Measurements from ENCODE around the gene PFAS.

PFAS gene

DNA sequence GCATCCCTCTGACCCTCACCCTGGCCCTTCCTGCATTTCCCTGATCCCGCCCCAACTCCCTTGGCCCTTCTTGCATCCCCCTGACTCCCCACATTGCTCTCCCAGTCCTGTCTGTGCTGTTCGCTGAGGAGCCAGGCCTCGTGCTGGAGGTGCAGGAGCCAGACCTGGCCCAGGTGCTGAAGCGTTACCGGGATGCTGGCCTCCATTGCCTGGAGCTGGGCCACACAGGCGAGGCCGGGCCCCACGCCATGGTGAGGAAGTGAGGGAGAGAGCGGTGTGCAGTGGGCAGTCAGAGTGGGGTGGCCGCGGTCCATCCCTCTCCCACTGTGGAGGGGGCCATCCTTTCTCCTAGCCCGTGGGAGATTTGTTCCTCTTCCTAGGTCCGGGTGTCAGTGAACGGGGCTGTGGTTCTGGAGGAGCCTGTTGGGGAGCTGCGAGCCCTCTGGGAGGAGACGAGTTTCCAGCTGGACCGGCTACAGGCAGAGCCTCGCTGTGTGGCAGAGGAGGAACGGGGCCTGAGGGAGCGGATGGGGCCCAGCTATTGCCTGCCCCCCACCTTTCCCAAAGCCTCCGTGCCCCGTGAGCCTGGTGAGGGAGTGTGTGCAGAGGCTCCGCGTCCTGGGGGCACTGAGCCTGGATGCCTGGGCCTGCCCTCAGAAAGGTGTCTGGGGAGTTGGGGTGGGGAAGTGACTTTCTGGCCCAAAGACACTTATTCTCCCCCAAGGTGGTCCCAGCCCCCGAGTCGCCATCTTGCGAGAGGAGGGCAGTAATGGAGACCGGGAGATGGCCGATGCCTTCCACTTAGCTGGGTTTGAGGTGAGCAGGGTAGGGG lies 17.8 kb downstream of the PFAS start:
- no peak for DNase-seq (ENCODE audit: low spot score)

DNA sequence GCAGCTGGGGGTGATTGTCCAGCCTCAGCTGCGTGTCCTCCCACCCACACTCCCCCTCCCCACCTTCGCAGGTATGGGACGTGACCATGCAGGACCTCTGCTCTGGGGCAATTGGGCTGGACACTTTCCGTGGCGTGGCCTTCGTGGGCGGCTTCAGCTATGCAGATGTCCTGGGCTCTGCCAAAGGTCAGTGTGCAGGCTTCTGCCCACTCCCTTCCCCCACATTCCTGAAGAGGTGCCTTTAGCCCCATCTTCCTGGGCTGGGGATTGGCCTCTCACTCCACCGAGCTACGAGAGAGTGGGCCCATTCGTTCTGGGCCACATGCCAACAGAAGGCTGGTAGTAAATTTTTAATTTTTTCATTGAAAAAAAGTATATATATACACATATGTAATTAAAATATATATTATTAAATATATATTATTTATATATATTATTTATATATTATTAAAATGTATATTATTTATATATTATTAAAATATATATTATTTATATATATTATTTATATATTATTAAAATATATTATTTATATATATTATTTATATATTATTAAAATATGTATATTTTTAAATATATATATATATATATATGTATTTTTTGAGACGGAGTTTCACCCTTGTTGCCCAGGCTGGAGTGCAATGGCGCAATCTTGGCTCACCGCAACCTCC lies 18.5 kb downstream of the PFAS start:
- DNase-seq (ENCODE audit: low spot score): no peak

DNA sequence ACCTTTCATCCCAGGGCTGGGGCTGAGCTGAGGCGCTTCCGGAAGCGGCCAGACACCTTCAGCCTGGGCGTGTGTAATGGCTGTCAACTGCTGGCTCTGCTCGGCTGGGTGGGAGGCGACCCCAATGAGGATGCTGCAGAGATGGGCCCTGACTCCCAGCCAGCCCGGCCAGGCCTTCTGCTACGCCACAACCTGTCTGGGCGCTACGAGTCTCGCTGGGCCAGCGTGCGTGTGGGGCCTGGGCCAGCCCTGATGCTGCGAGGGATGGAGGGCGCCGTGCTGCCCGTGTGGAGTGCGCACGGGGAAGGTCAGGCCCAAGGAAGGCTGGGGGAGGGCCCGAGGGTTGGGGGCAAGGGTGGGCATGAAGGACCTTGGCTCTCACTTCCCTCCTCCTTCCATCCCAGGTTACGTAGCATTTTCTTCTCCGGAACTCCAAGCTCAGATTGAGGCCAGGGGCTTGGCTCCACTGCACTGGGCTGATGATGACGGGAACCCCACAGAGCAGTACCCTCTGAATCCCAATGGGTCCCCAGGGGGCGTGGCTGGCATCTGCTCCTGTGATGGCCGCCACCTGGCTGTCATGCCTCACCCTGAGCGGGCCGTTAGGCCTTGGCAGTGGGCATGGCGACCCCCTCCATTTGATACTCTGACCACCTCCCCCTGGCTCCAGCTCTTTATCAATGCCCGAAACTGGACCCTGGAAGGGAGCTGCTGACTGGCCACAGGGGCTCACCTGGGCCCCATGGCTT lies 19.6 kb downstream of the PFAS start:
- no peak for DNase-seq (ENCODE audit: low spot score)

DNA sequence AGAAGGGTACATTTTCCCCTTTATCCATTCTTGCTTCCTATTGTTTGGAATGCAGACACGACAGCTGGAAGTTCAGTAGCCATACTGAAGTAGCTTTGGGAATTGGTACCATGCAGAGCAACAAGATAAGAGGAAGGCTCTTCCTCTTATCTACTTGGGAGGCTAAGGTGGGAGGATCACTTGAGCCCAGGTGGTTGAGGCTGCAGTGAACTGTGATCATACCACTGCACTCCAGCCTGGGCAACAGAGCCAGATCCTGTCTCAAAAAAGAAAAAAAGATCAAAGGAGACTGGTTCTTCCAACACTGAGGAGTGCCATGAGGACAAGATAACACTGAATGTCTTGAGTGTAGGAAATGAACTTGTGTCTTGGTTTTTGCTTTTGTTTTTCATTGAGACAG lies 23.3 kb downstream of the PFAS start:
- DNase-seq (ENCODE audit: low spot score): no peak

DNA sequence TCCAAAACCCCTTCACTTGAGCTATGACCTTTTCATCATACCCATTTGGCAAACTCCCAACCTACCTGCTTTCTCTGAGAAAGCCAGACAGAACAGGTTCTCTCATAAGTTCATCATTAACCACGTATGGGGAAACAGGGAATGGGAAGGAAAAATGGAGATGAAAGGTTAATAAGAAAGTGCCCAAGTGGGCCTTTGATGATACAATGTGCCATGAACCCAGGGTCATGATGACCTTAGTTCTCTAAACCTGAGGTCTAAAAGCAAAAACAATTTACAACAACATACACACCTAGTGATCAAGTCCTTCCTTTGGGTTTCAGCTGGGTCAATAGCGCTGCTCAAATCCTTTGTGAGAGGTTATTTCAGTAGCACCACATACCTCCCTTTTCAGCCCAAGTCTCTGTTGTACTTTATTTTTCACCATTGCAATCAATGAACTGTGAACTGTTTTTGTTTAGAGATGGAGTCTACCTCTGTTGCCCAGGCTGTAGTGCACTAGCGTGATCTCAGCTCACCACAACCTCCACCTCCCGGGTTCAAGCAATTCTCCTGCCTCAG lies 24.9 kb downstream of the PFAS start:
- no peak for DNase-seq (ENCODE audit: low spot score)

DNA sequence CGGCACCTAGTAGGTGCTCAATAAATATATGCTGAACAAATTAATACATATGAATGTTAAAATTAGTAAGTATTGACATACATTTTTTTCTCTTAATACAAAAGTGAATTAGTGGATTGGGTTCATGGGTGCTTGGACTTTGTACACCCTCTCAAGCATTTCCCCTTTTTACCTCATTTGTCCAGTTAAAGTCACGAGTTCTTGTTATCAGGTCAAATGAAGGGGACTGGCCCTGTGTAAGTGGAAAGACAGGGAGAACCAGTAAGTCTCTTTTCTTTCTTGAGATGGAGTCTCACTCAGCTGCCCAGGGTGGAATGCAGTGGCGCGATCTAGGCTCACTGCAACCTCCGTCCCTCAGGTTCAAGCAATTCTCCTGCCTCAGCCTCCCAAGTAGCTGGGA lies 25.7 kb downstream of the PFAS start:
- no peak for DNase-seq (ENCODE audit: low spot score)

DNA sequence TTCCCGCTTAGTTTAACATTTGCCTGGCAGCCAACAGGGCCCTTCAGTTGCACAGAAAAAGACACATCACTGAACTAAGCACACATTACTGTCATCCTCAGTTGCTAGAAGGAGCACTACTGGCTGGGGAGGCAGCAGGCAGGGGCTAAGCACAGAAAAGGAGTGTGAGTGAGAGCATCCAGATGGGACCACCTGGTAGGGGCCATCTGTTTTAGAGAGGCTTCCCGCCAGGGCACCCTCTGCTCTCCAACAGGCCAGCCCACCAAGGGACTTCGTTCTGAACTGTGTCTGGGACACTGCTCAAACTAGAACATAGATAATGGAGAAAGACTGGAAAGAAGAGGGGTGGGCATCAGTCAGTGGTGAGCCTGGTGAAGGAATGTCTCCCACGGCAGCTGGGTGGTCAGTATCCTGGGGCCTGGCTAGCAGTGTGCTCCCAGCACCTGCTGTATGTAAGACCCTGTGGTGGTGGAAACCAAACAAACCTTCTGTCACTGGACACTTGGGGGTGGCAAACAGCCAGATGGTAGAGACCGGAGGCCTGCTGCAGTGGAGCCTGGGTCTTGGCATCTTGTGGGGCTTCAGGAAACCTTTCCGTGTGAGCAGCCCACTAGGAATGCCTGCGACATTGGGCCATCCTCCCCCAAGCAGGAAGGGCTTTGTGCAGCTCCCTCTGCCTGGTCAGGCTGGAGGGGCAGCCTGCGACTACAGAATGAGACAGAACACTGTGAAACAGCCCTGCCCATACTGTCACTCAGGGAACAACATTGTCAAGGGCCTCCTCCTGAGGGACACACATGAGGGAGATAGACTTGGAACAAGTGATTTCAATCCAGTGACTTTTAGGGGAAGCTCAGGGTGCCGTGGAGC lies 26.6 kb downstream of the PFAS start:
- no peak for DNase-seq (ENCODE audit: low spot score)

DNA sequence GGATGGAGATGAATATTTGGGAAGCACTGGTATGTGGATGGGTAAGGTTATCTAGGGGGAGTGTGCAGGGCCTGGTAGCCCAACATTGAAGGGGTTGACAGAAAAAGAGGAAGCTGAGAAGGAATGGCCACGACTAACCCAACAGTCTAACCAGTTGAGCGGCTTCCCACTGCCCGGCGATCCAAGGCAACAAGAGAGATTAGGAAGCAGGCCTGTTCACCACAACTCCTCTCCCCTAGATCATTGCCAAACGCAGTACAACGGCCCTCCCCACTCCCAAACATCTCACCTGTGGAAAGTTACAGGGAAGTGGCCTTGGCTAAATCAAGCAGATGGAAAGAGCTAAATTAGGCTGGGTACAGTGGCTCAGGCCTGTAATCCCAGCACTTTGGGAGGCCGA lies 28.2 kb downstream of the PFAS start:
- no peak for DNase-seq (ENCODE audit: low spot score)

DNA sequence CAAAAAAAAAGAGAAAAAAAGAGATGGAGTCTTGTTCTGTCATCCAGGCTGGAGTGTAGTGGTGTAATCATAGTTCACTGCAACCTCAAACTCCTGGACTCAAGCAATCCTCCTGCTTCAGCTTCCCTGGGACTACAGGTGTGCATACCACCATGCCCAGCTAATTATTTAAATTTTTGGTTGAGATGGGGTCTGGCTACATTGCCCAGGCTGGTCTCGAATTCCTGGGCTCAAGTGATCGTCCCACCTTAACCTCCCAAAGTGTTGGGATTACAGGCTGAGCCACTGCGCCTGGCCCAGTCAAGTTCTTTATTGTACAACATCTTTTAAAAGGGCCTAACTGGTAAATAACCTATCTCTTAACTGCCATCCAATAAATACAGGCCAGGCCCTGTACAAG lies 33.3 kb downstream of the PFAS start:
- no peak for DNase-seq (ENCODE audit: low spot score)

DNA sequence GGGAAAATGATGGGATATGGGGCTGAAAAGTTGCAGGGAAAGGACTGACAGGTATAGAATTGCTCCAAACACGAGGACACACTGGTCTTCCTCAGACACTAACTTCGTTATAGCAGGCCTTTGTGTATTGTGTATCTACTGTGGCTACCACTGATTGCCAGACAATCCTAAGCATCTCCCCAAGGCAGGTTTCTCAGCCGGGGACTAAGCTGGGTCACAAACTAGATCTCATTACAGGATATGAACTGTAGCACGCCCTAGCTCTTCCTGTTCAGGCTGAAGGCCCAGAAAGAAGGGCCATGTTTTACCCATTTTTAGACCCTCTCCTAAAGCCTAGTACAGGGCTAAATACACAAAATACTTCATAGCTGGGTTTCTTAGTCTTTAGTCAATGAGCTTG lies 34.3 kb downstream of the PFAS start:
- DNase-seq (ENCODE audit: low spot score): no peak

DNA sequence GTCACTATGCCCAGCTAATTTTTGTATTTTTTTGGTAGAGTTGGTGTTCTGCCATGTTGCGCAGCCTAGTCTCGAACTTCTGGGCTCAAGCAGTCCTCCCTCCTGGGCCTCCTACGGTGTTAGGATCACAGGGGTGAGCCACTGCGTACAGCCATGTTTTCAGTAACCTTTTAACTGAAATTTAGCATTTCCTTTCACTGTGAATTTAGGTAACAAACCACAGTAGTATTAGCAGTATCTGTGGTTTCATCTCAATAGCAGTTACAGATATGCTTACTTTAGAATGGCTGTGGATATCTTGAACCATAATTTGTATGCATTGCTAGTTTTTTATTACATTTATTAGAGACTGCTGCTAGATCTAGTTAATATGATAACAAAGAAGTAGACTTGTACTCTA lies 35.0 kb downstream of the PFAS start:
- no peak for DNase-seq (ENCODE audit: low spot score)

DNA sequence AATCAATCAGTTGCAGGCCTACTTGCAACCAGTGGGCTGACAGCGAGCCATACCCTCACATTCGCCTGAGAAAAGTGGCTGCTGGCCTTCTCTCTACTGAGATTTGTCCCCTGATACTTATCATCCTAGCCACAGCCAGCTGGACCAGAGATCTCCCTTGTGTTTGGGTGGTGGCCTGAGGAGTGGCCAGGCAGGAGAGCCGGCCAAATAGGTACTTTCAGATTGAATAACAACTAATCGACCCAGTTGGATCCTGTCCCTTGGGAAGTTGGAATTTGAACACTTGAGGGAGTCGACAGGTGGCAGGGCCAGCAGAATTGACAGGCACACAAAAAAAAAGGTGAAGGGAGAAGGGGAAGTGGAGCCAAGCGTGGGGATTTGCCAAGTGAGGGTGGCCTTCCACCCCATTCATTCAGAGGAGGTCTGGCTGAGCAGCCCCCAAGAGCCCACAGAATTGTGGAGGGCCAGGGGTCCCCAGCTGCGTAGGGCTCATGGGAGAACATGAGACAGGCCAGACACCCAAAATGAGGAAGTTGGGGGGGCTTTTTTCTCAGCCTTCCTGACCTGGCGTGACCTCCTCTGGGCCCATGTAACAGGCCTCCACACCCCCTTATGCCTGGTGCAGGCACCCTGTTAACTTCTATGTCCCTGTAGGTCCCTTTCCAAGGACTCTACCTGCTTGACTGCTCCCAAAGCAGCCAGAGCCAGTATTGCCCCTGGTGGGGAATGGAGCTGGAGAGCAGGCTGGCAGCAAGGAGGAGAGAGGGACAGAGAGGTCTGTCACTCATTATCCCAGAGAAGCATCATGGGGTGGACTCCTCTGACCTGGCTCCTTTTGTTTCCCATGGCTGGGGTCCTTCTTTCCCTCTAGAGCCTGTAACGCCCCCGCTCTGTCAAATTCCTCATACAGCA lies 36.4 kb downstream of the PFAS start:
- DNase-seq (ENCODE audit: low spot score): no peak

DNA sequence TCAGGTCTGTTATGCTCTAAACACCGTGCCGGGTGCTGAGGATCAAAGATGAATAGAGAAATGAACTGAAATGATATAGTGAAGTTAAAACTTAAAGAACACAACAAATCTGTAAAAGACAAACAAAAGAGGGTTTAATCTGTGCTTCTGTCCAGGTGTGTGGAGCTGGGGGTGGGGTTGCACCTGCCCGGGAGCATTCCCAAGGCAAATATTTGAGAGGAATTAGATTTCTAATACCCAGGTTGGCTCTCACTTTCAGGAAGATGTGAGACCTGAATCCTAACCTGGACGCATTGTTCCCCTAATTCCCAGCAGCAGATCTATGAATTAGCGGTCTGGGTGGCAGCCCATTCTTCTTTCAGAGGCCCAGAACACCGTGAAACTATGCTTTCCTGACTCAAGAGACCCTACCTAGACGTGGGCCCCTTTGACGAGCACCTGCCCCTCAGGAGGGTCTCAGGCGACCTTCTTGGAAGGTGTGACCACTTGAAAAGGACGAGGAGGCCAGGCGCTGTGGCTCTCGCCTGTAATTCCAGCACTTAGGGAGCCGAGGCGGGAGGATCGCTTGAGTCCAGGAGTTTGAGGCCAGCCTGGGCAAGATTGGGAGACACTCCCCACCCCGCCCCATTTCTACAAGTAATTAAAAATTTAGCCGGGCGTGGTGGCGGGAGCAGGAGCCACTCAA lies 38.7 kb downstream of the PFAS start:
- no peak for DNase-seq (ENCODE audit: low spot score)

DNA sequence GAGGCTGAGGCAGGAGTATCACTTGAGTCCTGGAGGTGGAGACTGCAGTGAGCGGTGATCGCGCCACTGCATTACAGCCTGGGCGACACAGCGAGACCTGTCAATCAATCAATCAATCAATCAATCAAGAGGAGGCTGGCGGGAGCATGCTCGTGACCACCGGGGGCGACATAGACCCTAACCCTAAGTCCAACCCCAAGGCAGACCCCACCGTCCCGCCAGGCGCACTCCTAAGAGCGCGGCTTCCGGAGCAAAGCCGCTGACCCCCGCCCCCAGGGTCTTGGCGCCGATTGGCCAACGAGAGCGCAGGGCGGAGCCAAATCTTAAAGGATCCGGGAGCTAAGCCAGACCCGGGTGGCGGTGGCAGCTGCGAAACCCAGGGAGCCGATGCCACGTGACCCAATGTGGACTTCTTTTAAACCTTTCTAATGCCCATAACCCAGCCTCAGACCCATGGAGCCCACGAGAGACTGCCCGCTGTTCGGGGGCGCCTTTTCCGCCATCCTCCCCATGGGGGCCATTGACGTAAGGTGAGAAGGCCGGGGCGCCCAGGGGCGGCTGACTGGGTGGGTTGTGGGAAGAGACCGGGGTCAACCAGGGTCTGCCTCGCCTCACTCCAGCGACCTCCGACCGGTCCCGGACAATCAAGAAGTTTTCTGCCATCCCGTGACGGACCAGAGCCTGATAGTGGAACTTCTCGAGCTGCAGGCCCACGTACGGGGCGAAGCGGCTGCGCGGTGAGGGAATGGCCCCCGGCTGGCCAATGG lies 39.4 kb downstream of the PFAS start, which contains the start of gene RANGRF:
RANGRF (plus strand) TSS at position 335 of the 767 bp plus-strand sequence; CDS start at position 454, 119 bp downstream.
- peak; percentile 63 for DNase-seq (ENCODE audit: low spot score)

DNA sequence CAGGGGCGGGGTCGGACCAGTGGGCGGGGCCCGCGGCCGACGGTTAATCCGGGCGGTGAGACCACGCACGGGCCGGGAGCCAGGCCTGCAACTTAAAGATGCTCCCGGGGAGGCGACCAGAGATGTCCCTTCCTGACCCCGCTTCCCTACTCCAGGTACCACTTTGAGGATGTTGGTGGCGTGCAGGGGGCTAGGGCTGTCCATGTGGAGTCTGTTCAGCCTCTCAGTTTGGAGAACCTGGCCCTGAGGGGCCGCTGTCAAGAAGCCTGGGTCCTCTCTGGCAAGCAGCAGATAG lies 40.0 kb downstream of the PFAS start:
- no peak for DNase-seq (ENCODE audit: low spot score)

DNA sequence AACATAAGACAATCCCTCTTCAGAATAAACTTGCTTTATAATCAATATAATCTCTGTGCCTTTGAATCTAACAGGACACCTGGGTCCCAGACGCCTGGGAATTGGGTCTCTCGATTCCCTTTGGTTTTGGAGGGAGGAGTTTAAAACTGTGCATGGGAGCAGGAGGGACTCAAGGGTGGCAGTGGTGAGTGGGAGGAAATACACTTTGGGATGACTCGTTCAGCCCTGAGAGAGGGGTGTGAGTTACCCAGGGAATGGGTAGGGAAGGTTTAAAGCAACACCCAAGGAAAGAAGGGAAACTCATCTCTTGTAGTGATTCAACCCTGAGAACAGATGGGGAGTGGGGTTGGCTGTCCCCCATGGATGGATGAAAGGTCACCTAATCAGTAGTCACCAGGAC lies 41.0 kb downstream of the PFAS start:
- DNase-seq (ENCODE audit: low spot score): no peak

DNA sequence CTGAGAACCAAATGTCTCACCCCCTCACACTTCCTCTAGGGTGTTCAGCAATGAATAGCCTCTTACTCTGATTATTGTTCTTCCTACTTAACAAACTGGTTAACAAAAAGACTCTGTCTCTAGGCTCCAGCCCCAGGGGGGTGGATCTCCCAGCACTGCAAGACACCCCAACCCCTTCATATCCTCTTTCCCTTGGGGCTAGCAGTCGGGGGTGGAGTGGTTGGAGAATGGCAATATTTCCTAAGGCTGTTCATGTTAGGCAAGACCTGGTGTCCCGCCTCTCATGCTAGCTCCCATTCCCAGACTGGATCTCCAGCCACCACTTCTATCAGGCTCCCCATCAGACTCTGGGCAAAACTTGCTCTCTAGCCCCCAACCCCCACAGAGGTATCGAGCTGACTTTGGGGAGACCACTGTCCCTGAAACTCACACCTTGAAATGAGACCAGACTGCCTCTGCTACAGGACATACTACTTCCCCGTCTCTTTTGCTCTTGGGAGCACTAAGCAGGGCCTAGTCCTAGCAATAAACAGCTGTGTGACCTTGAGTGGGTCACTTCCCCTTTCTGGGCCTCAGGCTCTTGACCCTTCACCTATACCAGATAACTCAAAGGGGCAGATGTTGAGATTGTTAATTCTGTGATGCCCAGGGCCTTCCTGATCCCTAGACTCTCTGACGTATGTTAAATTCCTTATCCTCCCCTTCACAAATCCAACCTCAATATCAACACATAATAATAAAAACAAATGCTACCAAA lies 43.7 kb downstream of the PFAS start:
- no peak for DNase-seq (ENCODE audit: low spot score)

DNA sequence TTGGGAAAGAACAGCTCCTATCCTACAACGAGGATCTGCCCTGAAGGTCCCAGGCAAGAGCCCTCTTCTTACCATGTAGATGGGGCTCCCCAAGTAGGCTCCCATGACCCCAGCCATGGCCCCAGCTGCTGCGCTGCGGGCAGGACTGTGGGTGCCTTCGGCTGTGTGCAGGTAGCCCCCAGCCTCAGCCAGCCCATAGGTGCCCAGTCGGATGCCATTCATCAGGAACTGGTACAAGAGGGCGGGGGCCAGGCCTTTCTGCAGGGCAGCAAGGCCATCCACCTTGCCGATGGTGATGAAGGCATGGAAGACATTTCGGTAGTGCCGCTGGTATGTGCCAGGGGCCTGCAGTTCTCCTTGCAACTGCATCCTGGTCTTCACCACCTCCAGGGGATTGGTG lies 45.3 kb downstream of the PFAS start:
- no peak for DNase-seq (ENCODE audit: low spot score)

All from hematopoietic multipotent progenitor cell treated with erythropoietin and hydrocortisone succinate and interleukin-3 and kit ligand, for 17 days (in vitro differentiated cells).